WTC11 (cell line): ENCODE data around the gene CRPPA.
"Not testable (repeated sequence)": the region's sequence is repeated elsewhere in the genome, so short reads cannot be mapped to it uniquely, and the experiment has no call there.

Experiments used
- ATF1 ChIP-seq: sonication (generic); formaldehyde crosslinking; IDR thresholded peaks from 2 replicates; pipeline ENCODE4 v1.8.1; 2023; ENCODE audit warnings: mild to moderate bottlenecking, moderate library complexity, missing genetic modification reagents
- CREM ChIP-seq: sonication (generic); formaldehyde crosslinking; IDR thresholded peaks from 2 replicates; pipeline ENCODE4 v1.8.1; 2022; ENCODE audit warnings: mild to moderate bottlenecking, missing genetic modification reagents, moderate library complexity
- CTCF ChIP-seq: fragments of 200-600 bp; IDR thresholded peaks from 2 replicates; pipeline ENCODE4 v1.8.0; 2022; ENCODE audit warnings: antibody characterized with exemption
- E2F1 ChIP-seq: sonication (generic); formaldehyde crosslinking; IDR thresholded peaks from 2 replicates; pipeline ENCODE4 v1.8.0; 2022; ENCODE audit warnings: mild to moderate bottlenecking, missing genetic modification reagents
- MAX ChIP-seq: sonication (generic); formaldehyde crosslinking; IDR thresholded peaks from 2 replicates; pipeline ENCODE4 v1.8.0; 2022; ENCODE audit warnings: mild to moderate bottlenecking, missing genetic modification reagents
- NR3C1 ChIP-seq: sonication (generic); formaldehyde crosslinking; conservative IDR thresholded peaks from 2 replicates; pipeline ENCODE4 v1.8.1; 2023; ENCODE audit warnings: low read depth, mild to moderate bottlenecking, missing genetic modification reagents
- STAT6 ChIP-seq: sonication (generic); formaldehyde crosslinking; conservative IDR thresholded peaks from 2 replicates; pipeline ENCODE4 v1.8.1; 2023; ENCODE audit warnings: mild to moderate bottlenecking, low read depth, missing genetic modification reagents, moderate library complexity
- USF1 ChIP-seq: sonication (generic); formaldehyde crosslinking; IDR thresholded peaks from 2 replicates; pipeline ENCODE4 v1.8.0; 2022; ENCODE audit warnings: mild to moderate bottlenecking, missing genetic modification reagents
- ZNF423 ChIP-seq: fragments of 250-450 bp; sonication (Bioruptor Pico); IDR thresholded peaks from 2 replicates; pipeline ENCODE4 v2.1.2; 2022; ENCODE audit warnings: mild to moderate bottlenecking, moderate library complexity

- TF ChIP-seq CTCF; MAX (CRISPR knock-in tag); USF1 (CRISPR knock-in tag); CREM; STAT6 (CRISPR knock-in tag); NR3C1 (CRISPR knock-in tag); ATF1; E2F1 (CRISPR knock-in tag); ZNF423 (CRISPR knock-in tag): not testable (repeated sequence)
Measured at GRCh38 chr7:16383786-16384185, 37.6 kb downstream of the CRPPA start.
